Nephron progenitor cell (in vitro differentiated cells): ENCODE measurements around the gene IL26.

ENCODE experiments used
- DNase-seq: peaks from one replicate; pipeline ENCODE4 v3.0.0; 2021
- H3K27ac Mint-ChIP-seq: 2 replicates; pipeline ENCODE4 v1.8.0; 2021; ENCODE audit warnings: mild to moderate bottlenecking, moderate library complexity, mixed read lengths
- H3K27me3 Mint-ChIP-seq: 2 replicates; pipeline ENCODE4 v1.8.0; 2021; ENCODE audit warnings: mild to moderate bottlenecking, low read depth, mixed read lengths; ENCODE audit not compliant: poor library complexity
- H3K36me3 Mint-ChIP-seq: 2 replicates; pipeline ENCODE4 v1.8.0; 2021; ENCODE audit warnings: low read depth, mixed read lengths
- H3K4me1 Mint-ChIP-seq: 2 replicates; pipeline ENCODE4 v1.8.0; 2021; ENCODE audit warnings: mixed read lengths
- H3K4me3 Mint-ChIP-seq: 2 replicates; pipeline ENCODE4 v1.8.0; 2021; ENCODE audit warnings: mild to moderate bottlenecking, moderate library complexity, mixed read lengths
- H3K9me3 Mint-ChIP-seq: 2 replicates; pipeline ENCODE4 v1.8.0; 2021; ENCODE audit warnings: mild to moderate bottlenecking, moderate library complexity, mixed read lengths
- CTCF ChIP-seq: fragments of 200-600 bp; sonication (generic); IDR thresholded peaks from 2 replicates; pipeline ENCODE4 v1.5.0; 2021; ENCODE audit warnings: antibody characterized with exemption

The IL26 gene

DNA sequence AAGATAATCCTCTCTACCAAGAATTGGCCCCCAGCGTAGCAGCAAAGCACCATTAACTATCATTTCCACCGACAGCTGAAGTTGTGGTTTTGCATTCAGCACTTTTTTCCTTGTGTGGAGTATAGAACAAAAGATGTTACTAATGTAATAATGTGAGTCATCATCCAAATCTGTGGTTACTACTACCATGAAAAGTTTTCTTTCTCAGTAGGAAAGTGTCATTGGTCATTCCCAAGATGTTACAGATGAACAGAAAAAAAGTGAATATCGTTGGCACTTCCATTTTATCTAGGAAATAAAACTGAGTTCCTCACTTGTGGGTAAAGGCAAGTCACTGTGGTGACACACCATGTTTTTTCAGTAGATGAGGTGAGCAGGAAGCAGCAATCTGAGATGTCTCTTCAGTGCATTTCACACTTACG, 35.8 kb downstream of the IL26 start:
- H3K4me1 Mint-ChIP-seq: no peaks in the 10 kb centered on the region
- DNase-seq: no peak
- H3K4me3 Mint-ChIP-seq: no peak overlapping the region
- no peaks in the 10 kb centered on the region for H3K9me3 Mint-ChIP-seq
- H3K27me3 Mint-ChIP-seq: peaks cover 2% of the 10 kb centered on the region
- no peak for TF ChIP-seq CTCF
- no peaks in the 10 kb centered on the region for H3K36me3 Mint-ChIP-seq
- no peak overlapping the region for H3K27ac Mint-ChIP-seq

DNA sequence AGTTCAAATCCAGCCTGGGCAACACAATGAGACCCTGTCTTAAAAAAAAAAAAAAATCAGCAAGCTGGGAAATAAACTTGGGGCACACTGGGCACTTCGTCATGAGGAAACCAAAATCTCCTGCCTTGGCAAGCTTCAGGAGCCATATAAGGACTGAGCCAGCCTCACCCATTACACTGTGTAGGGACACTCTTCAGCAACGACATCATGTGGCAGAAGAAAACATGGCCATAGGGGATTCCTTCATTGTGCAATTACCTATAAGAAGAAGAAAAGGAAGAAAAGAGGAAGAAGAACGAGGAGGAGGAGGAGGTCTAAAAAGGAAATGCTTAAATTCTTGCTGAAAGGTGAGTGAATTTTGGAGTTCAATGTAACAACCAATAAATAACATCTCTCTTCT, 40.0 kb downstream of the IL26 start:
- Mint-ChIP-seq H3K36me3 (no peaks in the 10 kb centered on the region), H3K27ac (no peak overlapping the region), H3K4me1 (no peaks in the 10 kb centered on the region), H3K4me3 (no peak overlapping the region), H3K9me3 (no peaks in the 10 kb centered on the region), H3K27me3 (peaks cover 6% of the 10 kb centered on the region)
- no peak for TF ChIP-seq CTCF
- no peak for DNase-seq

- peaks cover 9% of the 10 kb centered on the region for H3K27me3 Mint-ChIP-seq
- H3K36me3 Mint-ChIP-seq: no peaks in the 10 kb centered on the region
- H3K4me1 Mint-ChIP-seq: peaks cover 5% of the 10 kb centered on the region
- H3K9me3 Mint-ChIP-seq: no peaks in the 10 kb centered on the region
- TF ChIP-seq CTCF: no peak
- peak overlapping the region; percentile 5 for H3K27ac Mint-ChIP-seq
- no peak for DNase-seq
- no peak overlapping the region for H3K4me3 Mint-ChIP-seq
Observed at GRCh38 chr12:68180792-68181744, 44.5 kb downstream of the IL26 start.

- no peak for DNase-seq
- Mint-ChIP-seq H3K9me3 (peaks cover 6% of the 10 kb centered on the region), H3K4me1 (peaks cover 10% of the 10 kb centered on the region), H3K4me3 (no peak overlapping the region), H3K36me3 (no peaks in the 10 kb centered on the region), H3K27ac (no peak overlapping the region), H3K27me3 (peaks cover 7% of the 10 kb centered on the region)
- TF ChIP-seq CTCF: no peak
Observed at GRCh38 chr12:68178774-68179439, 46.7 kb downstream of the IL26 start.

DNA sequence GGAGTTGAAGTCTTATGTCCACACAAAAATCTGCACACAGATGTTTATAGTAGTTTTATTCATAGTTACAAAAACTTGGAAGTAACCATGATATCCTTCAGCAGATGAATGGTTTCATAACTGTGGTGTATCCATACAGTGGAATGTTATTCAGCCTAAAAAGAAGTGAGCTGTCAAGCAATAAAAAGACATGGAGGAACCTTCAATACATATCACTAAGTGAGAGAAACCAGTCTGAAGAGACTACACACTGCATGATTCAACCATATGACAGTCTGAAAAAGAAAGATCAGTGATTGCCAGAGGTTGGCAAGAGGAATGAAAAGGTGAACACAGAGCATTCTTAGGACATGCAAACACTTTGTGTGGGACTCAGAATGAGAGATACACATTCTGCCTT, 47.4 kb downstream of the IL26 start:
- Mint-ChIP-seq H3K27ac (no peak overlapping the region), H3K9me3 (peaks cover 6% of the 10 kb centered on the region), H3K4me1 (peaks cover 10% of the 10 kb centered on the region), H3K27me3 (peaks cover 4% of the 10 kb centered on the region), H3K36me3 (no peaks in the 10 kb centered on the region), H3K4me3 (no peak overlapping the region)
- TF ChIP-seq CTCF: no peak
- no peak for DNase-seq
